Left cardiac atrium (tissue), 4 donors: ENCODE data around the gene MACROH2A1. TPM values are rescaled to one million over a fixed set of nuclear protein-coding genes. Genes with fewer than 3 reads are reported as not detected.

Experiments
- ATAC-seq, 2 donors: fragments of 200-7000 bp; cut with Tn5 transposase; one replicate each; pipeline ENCODE4 v1.9.1; 2020; ENCODE audit warnings: mild to moderate bottlenecking in 2 of 2, moderate library complexity in 2 of 2
- DNase-seq: peaks from one replicate; pipeline ENCODE4 v3.0.0-alpha.2; 2020
- intact Hi-C, 2 donors: fragments of 100-400 bp; cut with DNase I; formaldehyde crosslinking; loops; one replicate each; pipeline versions ENCODE4 v1.14.1 to v1.15.1; 2022 to 2023
- total RNA-seq, 2 donors: library from RNA; stranded (reverse); fragmentation: NEBNext Ultra II Directional; extraction: Animal tissue kit (Norgen Biotek cat#: 25700); gene quantifications; one replicate each; pipeline ENCODE4 v1.2.1, GENCODE V29; 2021
- donor health status: DM: no; HTN: yes; CAD: no.
- donor health status: DM: no; HTN: yes; CAD: no; lungs with severe emphysema.
- donor health status: DM: yes; HTN: yes; CAD: no.
- donor health status: Dilated cardiomyopathy.

Gene MACROH2A1
- total RNA-seq, 2 donors from 2014 or later: 101 to 138 TPM

DNA sequence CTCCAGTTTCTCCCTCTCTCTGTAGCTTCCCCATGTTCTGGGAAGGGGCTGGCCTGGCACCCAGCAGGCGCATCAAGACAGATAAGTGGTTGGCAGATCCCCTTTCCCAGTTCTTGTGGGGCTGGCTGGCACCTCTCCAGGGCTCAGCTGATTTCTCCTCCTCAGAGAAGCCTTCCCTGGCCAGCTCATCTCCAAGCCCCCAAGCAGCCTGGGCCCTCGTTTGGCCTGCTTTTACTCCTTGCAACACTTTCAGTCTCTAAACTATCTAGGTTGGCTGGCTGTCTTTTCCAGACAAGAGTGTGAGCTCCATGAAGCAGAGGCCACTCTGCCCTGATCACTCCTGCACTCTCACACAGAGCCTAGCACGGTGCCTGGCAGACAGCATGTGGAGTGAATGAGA lies 13.5 kb downstream of the MACROH2A1 start:
- intact Hi-C loops: no loop called here
- DNase-seq (no peak), ATAC-seq (peak; percentile 4 to 25)

DNA sequence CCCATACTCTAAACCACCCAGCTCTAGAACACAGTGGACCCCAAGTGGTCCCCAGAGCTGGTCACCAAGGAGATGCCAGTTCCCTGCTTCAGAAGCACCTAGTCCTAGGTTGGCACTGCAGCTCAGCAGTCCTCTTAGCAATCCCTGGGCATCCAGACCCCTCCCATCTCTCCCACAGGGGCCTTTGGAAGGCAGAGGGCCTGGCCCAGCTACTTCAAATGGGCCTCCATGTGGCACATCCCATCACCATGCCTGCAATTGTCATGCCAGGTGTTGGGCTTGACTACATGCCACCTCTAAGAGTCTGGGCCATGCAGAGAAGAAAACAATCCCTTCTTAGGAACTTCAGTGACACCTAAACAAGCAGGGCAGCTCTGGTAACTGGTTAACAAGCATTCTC lies 14.1 kb downstream of the MACROH2A1 start:
- ATAC-seq (no peak), DNase-seq (no peak)
- intact Hi-C loops: no loop called here

DNA sequence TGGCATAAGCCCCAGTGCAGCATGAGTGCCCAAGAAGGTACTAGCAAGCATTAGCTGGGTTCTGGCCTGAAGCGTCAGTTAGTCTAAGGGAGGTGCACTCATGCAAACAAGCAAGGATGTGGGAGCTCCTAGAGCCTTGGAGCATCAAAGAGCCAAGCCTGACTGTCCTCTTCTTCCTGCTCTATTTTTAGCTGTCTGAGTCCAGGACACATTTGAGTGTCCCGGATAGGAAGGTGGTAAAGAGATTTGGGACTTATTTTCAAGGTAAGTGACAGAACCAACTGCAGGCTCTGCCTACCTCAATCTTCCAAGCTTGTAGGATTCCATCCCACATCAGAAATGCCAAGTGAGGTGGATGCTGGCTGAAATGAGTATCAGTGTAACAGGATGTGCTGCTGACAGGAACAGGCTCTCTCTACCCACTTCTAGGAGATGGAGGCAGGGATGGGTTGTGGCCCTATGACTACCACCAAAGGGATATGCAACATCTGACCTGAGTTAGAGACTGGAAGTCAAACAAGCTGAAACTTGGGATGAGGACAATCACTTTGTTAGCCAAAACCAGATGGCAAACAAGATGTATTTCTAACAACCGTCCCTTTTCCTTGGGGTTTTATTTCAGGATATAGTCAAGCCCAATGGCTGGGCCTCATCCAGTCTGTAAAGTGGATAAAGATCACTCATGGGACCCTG lies 15.1 kb downstream of the MACROH2A1 start:
- intact Hi-C loops: no loop called here
- no peak for DNase-seq
- ATAC-seq: peak; percentile 6 to 32

DNA sequence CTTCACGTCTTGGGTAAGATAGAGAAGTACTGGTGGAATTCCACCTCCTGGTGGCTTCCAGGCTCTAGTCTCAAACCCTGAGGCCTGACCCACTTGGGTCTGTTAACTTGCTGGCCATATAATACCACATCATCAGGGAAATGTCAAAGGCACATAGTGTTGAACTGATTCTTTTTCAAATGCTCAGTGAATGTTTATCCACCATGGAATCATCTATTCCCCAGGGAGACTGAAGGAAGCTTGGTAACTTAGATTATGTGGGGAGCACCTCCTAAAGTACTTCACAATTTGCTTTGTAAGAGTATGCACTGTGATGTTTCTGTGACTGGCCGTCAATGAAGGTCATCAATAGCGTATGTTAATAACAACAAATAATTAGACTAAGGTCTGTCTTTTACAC lies 16.1 kb downstream of the MACROH2A1 start:
- ATAC-seq: no peak
- intact Hi-C loops: no loop called here
- DNase-seq: no peak

DNA sequence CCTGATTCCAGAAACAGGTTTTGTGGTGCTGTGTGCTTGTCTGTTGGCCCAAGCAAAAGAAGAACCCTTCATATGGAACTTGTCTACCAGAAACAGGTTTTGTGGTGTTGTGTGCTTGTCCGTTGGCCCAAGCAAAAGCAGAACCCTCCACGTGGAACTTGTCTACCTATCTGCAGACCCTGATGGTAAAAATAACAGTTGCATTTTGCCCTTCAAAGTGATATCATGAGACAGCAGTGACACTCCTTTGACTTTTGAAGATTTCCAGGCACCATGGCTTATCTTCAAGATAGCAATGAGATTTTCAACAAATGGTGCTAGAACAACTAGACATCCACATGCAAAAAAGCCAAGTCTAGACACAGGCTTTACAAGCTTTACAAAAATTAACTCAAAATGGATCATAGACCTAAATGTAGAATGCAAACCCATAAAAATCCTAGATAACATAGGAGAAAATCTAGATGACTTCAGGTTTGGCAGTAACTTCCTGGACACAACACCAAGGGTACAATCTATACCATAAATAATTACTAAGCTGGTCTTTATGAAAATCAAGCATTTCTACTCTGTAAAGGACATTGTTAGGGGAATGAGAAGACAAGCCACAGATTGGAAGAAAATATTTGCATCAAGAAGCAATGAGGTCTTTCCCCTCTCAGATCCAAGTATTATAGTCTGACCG lies 16.8 kb downstream of the MACROH2A1 start:
- intact Hi-C loops: no loop called here
- DNase-seq (no peak), ATAC-seq (no peak)

DNA sequence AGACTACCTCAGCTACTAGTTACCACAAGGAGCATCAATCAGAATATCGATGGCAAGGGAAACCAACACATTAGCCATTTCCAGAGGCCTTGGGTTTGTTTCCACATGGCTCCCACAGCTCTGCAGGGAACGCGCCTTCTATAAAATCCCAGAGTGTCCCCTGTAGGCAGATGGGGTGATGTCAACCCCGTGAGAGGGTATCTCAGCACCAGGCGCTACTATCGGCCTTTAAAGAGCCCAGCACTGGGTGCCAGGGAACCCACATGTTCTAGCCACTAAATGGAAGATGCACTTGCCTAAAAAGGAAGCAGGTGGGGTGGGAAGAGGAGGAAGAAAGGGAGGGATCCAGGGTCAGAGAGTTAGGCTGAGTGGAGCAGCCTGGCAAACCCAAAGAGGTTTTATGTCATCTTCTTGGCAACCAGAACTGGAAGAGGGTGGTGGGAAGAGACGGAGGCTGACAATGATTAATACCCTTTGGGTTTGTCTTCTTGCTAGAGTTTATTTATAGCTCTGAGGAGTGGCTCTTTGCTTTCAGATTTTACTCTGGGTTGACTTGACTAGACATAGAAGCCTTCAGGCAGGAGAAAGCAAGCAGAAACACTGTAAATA lies 19.9 kb downstream of the MACROH2A1 start:
- ATAC-seq: peak; percentile 31 to 92
- no peak for DNase-seq
- intact Hi-C loops: no loop called here

DNA sequence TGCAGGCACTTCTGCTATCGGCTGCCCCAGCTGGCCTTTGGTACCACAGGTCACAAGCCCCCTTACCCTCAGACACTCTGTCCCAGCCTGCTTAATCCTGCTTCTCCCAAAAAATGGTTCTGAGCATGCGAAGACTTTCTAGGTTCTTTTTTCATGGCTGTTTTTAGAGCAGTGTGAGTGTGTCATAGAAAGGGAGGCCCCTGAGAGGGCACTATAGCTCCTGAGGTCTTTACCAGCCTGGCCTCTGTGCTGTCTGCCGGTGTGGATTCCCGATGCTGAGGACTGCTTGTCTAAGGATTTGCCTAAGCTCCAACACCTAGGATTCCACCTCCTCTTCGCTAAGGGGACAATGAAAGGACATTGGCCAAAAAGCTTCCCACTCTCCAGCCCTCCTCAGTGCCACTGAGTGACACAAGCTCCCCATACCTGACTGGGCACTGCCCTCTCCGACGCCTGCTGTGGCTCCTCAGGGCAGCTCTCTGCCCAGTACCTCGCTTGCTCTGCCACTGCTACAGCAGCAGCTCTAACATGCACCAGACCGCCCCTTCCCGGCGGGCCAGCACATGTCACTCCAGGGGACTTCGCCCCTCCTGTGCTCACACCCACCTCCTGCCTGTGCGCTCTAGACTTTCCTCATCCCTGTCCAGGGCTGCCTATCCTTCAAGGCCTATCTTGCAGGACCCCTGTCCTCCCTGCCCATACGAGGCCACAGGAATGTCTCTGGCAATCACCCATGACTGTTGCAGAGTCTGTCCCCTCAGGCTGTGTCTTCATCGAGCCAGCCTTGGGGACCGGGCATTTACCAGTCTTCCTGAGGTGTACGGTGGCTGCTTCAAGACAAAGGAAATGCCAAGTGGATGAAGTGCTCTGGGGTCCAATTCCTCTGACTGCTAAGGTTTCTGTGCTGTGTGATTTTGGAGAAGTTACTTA lies 21.0 kb downstream of the MACROH2A1 start:
- intact Hi-C loops: no loop called here
- ATAC-seq: peak in 1 of 2 donors; percentile 9

DNA sequence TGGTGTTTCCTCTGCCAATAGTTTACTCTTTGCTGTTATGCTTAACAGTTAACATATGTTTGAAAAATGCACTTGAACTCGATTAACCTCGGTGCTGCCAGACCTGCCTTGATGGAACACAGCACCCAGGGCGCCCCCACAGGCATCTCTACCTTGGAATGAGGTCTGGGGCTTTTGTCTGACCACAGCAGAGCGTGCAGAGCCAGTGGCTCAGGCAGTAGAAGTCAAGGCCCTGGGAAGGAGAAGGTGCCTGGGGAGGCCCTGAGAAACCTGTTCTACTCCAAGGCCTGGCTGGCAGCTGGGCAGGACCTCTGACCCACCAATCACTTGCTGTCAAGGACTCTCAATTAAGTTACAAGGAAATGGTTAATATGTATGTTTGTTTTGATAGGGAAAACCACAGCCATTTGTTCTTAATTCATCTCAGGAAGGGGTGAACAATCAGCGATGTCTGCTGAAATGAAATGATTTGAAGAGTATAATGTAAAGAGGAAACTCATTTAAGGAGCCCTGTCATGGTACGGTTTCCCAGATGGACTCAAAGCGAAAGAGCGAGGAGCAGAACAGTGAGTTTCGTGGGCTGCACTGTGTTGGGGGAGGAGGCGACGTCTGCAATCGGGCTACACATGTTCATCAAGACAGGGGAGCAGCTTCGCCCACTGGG lies 21.9 kb downstream of the MACROH2A1 start:
- ATAC-seq: no peak
- DNase-seq: no peak
- intact Hi-C loops: no loop called here

More for the DNA sequence above, 21.0 kb downstream of the MACROH2A1 start:
- DNase-seq: no peak

DNA sequence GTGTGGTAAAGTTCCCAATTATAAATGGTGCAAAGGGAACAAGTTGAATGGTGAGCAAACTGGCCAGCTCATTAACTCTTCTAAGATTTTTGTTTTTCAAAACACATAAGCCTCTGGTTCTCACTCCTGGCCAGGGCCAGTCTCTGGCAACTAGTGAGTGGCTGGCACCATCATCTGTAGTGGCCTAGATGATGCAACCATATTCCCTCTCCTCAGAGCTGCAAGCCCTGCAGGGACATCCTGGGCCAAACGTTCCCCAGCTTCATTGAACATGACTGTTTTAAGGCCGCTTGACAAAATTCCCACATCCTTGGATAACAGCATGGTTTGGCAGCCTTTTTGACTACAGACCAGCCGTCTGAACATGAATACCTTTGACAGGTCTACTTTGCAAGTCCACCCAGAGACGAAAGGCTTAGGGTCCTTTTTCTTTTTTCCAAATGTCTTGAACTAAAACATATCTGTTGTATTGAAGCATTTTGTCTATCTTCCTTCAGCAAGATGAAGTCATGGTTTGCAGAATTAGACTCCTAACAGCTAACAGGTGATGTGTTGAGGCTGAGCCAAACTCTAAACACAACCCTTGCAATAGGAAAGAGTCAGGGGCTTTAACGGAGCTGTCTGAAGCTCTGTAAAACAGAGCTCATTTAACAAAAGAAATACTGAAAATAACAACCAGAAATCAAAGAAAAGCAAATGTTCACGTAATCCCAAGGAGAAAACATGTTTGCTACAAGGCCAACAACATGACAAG lies 23.8 kb downstream of the MACROH2A1 start:
- ATAC-seq: peak in 1 of 2 donors; percentile 65
- intact Hi-C loops: no loop called here
- DNase-seq: no peak

DNA sequence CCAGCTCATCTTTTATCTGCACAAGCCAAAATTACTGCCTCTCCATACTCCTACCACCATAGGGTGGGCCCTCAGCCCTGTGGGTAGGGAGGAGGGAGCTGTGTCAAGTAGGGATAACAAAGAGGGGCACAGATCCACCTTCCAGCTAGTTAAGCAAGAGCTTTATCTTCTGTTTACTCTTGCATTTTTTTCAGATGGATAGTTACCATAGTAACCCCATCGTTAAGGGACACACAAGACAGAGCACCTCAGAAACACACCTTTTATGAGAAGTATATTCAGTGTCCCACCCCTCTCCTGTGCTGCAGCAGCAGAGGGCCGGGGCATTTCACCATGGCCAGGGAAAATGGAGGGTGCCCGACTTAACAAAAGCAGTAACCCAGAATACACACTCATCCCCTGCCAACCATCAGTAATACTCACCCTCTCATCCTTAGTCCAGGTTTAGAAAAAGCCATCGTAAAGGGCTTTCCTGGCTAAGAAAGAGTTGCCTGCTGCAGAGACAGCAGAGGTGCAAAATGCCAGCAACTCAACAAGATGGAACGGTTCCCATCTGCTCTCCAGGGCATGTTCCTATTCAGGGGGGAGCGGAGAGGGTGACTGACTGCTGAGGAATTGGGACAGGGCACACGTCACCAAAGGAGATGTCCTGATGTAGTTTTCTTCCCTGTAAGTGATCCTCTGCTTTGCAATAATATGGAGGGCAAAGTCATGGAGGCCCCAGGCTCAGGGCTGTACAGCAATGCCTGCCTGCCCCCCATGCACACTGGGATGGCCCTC lies 25.1 kb downstream of the MACROH2A1 start:
- DNase-seq (no peak), ATAC-seq (peak; percentile 79 to 85)
- intact Hi-C loops: no loop called here

DNA sequence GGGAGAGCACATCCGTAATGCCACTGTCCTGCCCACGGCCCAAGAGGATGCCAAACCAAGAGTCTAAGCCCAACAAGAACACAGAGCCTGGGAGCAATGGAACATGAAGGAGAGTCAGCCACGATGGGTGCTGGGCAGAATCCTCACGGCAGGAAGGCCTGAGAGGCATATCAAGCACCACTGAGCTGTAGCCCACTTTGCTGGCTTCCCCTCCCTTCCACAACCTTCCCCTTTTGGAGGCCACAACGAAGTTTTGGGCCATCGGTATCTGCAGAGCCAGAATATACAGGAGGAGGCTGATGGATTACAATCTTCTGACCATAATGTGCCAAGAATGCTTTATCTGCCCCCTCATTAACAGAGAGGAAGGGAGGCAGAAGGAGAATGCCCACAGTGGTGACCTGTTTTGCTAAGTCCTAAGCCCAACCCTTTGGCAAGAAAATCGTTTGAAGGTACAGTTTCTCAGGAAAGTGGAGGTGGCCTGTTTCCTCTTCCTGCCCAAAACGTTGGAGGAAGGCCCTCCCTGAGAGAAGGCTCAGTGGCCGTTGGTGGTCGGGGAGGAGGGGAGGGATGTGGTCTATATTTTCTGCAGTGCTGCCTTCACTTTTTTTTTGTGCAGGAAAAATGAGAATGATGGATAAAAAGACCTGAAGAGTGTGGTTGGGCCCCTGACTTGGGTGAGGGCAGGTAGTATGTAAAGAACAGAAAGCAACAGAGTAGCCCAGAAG lies 26.2 kb downstream of the MACROH2A1 start:
- ATAC-seq: no peak
- intact Hi-C loops: no loop called here
- no peak for DNase-seq

DNA sequence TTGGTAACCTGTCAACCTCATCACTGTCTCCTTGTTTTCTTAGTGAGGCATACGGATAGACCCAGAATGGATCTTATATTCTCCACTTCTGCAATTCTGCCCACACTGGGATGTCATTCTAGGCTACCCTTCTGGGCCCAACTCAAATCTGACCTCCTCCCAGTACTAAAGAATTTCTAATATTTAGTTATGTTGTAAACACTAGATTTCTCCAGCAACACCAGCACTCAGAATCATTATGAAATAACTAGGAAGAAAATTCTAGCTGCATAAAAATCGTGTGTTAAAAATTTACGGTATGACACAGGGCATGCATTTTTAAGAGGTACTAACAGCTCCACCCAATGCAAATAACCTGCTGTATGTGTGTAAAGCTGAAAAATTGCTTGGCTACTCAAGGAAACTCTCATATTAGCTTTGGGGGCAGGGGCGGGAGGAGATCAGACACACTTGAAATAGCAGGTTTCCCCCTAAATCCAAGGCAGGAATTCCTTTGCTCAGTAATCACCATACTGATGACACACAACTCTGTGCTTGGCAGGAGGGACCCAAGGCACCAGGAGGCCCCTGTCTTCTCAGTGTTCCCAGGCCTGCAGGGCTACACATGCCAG lies 27.3 kb downstream of the MACROH2A1 start:
- DNase-seq (no peak), ATAC-seq (peak in 1 of 2 donors; percentile 14)
- intact Hi-C loops: no loop called here

DNA sequence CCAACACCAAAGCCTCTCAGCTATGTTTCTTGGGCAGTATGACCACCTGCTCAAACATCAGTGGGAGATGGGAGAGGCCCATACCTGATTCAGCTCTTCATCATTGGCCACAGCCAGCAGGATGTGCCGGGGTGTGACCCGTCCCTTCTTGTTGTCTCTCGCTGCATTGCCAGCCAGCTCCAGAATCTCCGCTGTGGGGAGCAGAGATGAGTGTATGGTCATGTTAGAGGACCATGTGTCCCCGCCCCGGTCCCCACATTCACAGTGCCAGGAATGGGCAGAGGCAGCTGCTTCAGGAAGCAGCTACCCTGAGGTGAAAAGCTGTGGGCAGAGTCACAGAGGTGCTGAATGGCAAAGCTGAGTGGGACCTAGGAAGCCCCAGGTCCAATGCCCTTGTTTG lies 29.1 kb downstream of the MACROH2A1 start:
- intact Hi-C loops: loop anchor here in 1 of 2 donors (2.0 kb wide), 1 partner anchor 15 kb away; no protein-coding TSS in a partner anchor
- ATAC-seq (no peak), DNase-seq (no peak)

DNA sequence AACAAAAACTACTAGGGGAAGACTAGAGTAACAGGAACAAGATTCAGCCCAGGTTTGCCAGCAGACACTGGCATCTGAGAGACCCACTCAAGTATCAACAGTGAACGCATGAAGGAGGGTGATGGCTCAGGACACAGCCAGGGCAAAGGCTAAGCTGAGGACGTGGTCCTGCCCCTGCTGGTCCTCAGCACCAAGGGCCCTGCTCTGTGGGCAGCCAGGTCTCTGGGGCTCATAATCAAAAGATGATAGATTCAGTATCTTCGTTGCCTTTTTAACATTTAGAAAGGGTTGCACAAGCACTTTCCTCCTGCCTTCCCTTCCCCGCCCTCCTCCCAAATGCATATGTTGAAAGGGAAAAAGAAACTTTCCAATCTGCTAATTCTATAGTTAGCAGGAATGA lies 31.5 kb downstream of the MACROH2A1 start:
- ATAC-seq: no peak
- DNase-seq: no peak
- intact Hi-C loops: no loop called here

DNA sequence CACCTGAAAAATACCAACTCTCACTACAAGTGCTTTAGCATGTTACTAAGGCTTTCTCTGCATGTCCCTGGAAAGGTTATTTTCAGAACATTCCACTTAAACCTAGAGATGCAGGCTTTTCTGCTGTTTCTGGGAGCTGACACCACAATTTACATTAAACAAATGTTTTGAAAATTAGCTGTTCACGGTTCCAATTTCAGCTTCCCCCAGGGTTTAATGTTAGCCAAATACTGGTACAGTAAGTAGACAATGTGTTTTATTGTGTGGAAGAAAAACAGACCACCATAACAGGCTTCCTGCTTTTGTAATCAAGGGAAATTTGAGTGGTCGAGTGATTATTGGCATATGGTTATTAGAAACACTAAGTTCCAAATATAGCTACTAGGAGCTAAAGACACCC lies 32.0 kb downstream of the MACROH2A1 start:
- no peak for ATAC-seq
- DNase-seq: no peak
- intact Hi-C loops: no loop called here

DNA sequence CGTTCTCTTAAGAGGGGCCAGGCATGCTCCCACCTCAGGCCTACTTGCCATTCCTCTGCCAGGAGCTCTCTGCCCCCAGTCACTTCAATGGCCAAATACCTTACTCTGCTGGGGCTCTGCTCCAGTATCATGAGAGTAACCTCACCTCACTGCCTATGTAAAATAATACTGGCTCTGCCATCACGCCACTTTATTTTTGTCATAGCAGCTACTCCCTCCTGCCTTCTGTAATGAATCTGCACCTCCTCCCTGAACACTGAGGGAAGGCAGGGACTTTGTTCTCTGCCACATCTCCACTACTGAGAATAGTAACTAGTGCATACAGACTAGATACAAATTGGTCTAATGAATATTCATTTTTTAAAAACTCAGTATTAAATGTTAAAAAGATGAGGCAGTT lies 33.8 kb downstream of the MACROH2A1 start:
- no peak for DNase-seq
- no peak for ATAC-seq

More for the DNA sequence above, 33.8 kb downstream of the MACROH2A1 start:
- intact Hi-C loops: no loop called here
